Measurements from ENCODE around the gene FLT1.

DNA sequence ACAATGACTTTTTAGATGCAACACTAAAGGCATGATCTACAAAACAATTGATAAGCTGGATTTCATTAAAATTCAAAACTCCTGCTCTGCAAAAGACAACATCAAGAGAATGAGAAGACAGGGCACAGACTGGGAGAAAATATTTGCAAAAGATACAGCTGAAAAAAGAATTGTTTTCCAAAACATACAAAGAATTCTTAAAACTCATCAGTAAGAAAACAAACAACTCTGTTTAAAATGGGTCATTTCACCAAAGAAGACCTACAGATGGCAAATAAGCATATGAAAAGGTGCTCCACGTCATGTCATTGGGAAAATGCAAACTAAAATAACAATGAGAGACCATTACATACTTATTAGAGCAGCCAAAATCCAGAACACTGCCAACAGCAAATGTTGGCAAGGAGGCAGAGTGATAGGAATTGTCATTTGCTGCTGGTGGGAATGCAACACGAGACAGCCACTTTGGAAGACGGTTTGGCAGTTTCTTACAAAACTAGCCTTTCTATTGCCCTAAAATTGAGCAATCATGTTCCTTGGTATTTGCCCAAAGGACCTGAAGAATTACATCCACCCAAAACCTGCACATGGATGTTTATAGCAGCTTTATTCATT lies 39.2 kb downstream of the FLT1 start:
- TF ChIP-seq, protein P1, sequence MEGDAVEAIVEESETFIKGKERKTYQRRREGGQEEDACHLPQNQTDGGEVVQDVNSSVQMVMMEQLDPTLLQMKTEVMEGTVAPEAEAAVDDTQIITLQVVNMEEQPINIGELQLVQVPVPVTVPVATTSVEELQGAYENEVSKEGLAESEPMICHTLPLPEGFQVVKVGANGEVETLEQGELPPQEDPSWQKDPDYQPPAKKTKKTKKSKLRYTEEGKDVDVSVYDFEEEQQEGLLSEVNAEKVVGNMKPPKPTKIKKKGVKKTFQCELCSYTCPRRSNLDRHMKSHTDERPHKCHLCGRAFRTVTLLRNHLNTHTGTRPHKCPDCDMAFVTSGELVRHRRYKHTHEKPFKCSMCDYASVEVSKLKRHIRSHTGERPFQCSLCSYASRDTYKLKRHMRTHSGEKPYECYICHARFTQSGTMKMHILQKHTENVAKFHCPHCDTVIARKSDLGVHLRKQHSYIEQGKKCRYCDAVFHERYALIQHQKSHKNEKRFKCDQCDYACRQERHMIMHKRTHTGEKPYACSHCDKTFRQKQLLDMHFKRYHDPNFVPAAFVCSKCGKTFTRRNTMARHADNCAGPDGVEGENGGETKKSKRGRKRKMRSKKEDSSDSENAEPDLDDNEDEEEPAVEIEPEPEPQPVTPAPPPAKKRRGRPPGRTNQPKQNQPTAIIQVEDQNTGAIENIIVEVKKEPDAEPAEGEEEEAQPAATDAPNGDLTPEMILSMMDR (conservative IDR thresholded peaks at IDR 0.05 in 1 of 2, IDR thresholded peaks at IDR 0.05 in 1 of 2; ENCODE audit: low read depth in 1 of 2, low read length in 2 of 2) = no peak
- no peak for TF ChIP-seq EZH2 (IDR thresholded peaks at IDR 0.05; ENCODE audit: low read length, missing control alignments)

All from fibroblast of lung (primary cell).